Erythroblast (primary cell): ENCODE data around the gene ACP6.

ENCODE experiments used
- GATA1 ChIP-seq: IDR thresholded peaks from 2 replicates; pipeline ENCODE4 v1.6.1; 2011; ENCODE audit warnings: low read depth, mild to moderate bottlenecking, control low read depth, low read length, moderate library complexity
- POLR2A ChIP-seq: IDR thresholded peaks from 2 replicates; pipeline ENCODE4 v1.6.1; 2011; ENCODE audit warnings: mild to moderate bottlenecking, low read length

GRCh38 chr1:147634645-147635044 is 35.7 kb downstream of the ACP6 start:
- no peak for TF ChIP-seq POLR2A
- TF ChIP-seq GATA1, result no peak
